Measurements from ENCODE around the gene GALNT6. TPM values are rescaled to one million over a fixed set of nuclear protein-coding genes. Genes with fewer than 3 reads are reported as not detected.

Gene GALNT6
- total RNA-seq, 1 donor from 2014 or later: 14.4 TPM

GRCh38 chr12:51405801-51406207 is 14.6 kb upstream of the GALNT6 start:
- DNase-seq: no peak

- no peak for DNase-seq
These were observed 13.4 kb upstream of the GALNT6 start for GRCh38 chr12:51404627-51405026.

GRCh38 chr12:51403681-51404136 is 12.5 kb upstream of the GALNT6 start:
- no peak for DNase-seq

GRCh38 chr12:51403159-51403558 is 12.0 kb upstream of the GALNT6 start:
- no peak for DNase-seq

- DNase-seq: no peak
These were observed 10.7 kb upstream of the GALNT6 start for GRCh38 chr12:51401900-51402299.

GRCh38 chr12:51401486-51401885 is 10.3 kb upstream of the GALNT6 start:
- no peak for DNase-seq

GRCh38 chr12:51401020-51401419 is 9.8 kb upstream of the GALNT6 start:
- DNase-seq: no peak

- no peak for DNase-seq
These were observed 8.7 kb upstream of the GALNT6 start for GRCh38 chr12:51399891-51400290.

GRCh38 chr12:51397670-51398069 is 6.5 kb upstream of the GALNT6 start:
- no peak for DNase-seq

GRCh38 chr12:51395283-51396230 is 4.4 kb upstream of the GALNT6 start:
- no peak for DNase-seq

- no peak for DNase-seq
These were observed 2.7 kb upstream of the GALNT6 start for GRCh38 chr12:51393676-51394545.

GRCh38 chr12:51392556-51393237 is 1.5 kb upstream of the GALNT6 start:
- no peak for DNase-seq

- DNase-seq: no peak
These were observed 319 bp downstream of the GALNT6 start for GRCh38 chr12:51390891-51391282.

GRCh38 chr12:51390457-51390856 is 749 bp downstream of the GALNT6 start:
- DNase-seq: no peak

- DNase-seq: no peak
These were observed 1.8 kb downstream of the GALNT6 start for GRCh38 chr12:51389302-51389999.

GRCh38 chr12:51388846-51389245 is 2.4 kb downstream of the GALNT6 start:
- no peak for DNase-seq

- DNase-seq: no peak
These were observed 3.0 kb downstream of the GALNT6 start for GRCh38 chr12:51388069-51388799.

- DNase-seq: no peak
These were observed 4.9 kb downstream of the GALNT6 start for GRCh38 chr12:51386351-51386750.

- no peak for DNase-seq
These were observed 7.8 kb downstream of the GALNT6 start for GRCh38 chr12:51383269-51383905.

- no peak for DNase-seq
These were observed 9.0 kb downstream of the GALNT6 start for GRCh38 chr12:51382173-51382572.

Measured in tongue (tissue), 2 donors.